CD4-positive, alpha-beta T cell treated with Interferon alpha-2 for 1 hour (primary cell): ENCODE results near the gene THYN1.
A peak's percentile ranks its signal among the peaks of the same experiment; 100 is the strongest.
"Not testable (repeated sequence)": the region's sequence is repeated elsewhere in the genome, so short reads cannot be mapped to it uniquely, and the experiment has no call there.

ENCODE experiments used
- DNase-seq, 2 donors: peaks; one replicate each; pipeline ENCODE4 v3.0.0-alpha.2; 2020 to 2022

Gene THYN1

DNA sequence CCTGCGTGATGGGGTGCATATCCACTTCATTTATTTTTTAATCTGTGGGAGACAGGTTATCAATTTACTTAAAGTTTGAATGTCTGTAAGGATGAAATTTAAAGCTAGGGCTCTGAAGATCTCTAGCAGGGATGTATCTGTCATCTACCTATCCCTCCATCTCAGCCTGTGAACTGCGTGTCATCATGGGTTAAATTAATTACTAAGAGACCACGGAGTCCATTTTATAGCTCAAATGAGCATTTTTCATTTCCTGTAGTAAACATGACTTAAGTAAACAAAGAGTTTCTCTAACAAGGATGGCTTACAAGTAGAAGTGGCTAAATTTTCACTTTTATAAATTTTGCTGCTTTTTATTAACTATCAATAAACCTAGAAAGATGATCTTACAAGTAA lies 20.2 kb upstream of the THYN1 start:
- no peak for DNase-seq

DNA sequence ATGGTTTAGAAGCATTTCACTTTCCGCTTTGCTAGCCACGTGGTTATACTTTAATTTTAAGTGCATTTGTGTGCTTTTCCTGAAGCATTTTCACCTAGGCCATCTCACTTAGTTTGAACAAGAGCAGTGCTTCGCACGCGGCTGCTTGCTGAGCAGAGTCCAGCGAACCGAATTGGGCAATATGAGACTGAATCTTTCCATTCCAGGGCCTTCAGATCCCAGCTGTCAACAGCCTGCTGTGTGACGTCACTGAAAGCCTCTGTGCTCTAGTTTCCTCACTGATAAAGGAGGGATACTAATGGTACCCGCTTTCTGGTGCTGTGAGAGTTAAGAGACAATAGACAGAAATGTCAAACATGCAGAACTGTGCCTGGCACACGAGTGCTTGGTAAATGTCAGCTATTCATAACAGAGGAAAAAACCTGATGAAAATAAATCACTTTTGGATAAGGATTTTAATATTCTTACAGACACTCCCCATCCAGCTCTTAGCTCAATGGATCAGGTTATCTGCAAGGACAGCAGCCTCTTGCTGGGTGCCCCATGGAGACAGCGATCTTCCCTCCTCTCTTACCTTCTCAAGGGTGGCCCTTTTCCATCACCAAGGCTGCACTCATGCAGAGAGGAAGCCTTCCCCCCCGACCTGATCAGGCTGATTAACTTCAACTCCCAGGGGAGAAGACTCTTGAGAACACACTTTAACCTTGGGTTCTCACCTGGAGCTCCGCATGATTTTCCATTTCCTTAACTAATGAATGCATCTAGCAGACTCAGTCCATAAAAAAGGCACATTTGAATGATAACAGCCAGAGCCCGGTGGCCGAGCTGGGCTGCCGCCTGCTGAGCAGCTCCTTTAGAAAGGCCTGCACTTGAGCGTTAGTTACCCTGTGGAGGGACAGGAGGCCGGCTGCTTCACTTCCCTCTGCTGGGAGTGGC lies 19.5 kb upstream of the THYN1 start:
- DNase-seq = no peak

DNA sequence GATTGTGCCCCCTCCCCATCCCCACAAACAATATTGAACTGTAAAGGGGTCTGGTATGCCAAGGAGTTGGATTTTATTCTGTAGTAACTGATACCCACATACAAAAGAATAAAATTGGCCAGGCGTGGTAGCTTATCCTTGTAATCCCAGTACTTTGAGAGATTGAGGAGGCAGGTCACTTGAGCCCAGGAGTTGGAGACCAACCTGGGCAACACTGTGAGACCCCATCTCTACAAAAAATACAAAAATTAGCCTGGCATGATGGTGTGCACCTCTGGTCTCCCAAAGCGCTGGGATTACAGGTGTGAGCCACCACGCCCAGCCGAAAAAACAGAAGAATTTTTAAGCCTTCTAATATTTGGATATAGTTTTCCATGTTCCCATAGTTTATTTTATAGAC lies 18.8 kb upstream of the THYN1 start:
- DNase-seq = no peak

DNA sequence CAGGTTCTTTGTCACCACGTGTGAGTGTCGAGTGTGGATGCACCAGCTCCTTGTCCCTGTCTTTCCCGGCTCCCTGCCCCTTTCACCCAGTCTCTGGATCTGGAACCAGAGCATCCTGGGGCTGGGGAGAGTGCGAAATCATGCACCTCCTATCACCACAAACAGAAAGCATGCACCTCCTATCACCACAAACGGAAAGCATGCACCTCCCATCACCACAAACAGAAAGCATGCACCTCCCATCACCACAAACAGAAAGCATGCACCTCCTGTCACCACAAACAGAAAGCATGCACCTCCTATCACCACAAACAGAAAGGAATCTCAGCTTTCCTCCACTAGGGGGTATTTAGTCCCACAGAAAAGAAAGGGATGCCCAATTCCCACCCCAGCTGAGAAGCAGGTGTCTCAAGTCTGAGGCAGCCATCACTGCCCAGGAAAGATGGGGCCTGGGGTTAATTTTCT lies 17.1 kb upstream of the THYN1 start:
- DNase-seq = peak in 1 of 2 donors; percentile 61

DNA sequence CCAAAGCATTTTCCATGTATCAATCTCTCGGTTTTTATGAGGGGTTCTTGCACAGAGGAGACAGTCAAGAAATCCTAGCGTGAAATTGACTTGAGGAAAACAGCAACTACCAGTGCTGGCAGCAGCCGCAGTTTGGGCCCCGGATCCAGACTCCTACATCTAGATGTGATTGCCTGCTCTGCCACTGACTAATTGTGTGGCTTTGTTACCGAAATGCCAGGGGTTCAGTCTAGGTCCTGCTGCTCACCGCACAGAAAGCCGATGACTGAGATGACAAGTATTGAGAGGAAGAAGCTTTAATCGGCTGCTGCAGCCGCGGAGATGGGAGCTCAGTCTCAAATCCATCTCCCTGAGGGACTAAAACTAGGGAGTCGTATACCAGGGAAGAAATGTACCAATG lies 14.8 kb upstream of the THYN1 start:
- DNase-seq = no peak

DNA sequence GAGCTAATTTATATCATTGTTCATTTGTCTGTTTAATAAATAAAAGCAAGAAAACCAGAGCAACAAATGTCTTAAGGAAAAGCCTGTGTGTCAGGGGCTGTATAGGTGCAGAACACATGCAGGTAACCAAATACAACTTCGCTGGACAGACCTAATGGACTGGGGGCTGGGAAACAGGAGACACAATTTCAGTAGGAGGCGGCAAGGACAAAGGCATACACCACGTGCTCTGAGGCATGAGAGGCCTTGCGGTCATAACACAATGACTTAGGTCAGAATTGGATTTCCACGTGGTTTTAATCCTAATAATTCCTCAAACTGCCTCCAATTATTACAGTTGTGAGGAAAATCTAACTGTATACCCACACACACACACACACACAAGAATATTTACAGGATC lies 14.3 kb upstream of the THYN1 start:
- no peak for DNase-seq

DNA sequence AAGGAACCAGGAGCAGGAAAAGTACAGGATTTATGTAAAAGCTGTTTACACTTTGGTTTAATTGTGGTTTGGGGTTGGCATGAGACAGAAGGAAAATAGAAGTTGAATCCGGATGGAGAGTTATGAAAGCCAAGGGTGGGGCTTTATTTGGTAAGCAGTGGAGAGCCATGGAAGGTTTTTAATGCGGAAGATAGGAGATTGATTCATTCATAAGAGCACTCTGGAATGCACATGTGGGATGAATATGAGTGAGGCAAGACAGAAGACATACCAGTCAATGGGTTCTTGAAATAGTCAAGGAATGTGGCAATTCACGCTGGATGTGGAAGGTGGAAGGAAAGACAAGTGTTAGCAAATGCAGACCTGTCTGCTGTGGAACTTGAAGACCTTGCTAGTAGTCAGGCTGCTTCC lies 13.7 kb upstream of the THYN1 start:
- DNase-seq = no peak

DNA sequence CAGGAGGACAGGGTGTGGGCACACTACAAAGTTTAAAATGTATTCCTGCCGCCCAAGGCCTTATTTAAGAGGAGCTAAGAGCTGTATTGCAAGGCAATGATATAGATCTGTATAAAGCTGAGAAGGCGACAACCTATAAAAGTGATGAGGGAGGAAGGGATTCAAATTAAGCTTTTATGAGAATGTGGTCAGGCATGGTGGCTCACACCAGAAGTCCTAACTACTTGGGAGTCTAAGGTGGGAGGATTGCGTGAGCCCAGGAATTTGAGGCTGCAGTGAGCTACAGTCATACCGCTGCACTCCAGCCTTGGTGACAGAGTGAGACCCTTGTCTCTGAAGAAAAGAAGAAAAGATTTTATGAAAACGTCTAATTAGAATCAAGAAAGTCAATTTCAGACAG lies 13.3 kb upstream of the THYN1 start:
- DNase-seq = no peak

DNA sequence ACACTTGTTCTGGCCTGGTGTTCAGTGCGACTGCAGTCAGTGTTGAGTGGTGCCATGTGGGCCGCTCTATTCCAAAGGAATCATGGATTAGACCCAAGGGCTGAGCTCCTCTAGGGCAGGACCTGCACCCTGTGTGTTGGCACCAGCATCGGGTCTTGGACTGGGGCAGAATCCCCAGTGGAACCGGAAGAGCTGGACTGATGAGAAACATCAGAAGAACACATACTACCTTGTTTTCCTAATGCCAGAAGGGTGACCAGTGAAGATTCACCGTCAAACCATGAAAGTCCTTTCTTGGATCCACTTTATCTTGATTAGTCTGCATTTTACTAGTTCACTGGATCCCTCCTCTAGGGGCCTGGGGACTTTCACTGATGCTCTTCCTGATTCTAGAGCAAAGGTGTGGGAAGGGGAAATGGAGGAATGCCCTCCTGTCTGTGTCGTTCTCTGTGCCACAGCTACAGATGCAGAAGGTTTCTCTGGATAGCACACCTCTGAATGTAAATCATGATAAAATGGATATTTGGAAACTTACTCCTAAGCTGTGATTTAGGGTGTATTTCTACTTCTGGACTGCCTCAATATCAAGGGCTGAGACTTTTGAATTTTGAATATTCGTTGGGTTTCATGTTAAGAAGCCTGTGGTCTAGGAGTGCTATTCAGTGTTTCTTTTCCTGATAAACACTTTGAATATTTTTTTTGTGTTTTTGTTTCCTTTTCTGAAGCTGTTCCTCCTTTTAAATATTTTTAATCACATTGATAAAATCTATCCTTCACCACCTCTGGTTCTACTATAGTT lies 12.0 kb upstream of the THYN1 start:
- no peak for DNase-seq

DNA sequence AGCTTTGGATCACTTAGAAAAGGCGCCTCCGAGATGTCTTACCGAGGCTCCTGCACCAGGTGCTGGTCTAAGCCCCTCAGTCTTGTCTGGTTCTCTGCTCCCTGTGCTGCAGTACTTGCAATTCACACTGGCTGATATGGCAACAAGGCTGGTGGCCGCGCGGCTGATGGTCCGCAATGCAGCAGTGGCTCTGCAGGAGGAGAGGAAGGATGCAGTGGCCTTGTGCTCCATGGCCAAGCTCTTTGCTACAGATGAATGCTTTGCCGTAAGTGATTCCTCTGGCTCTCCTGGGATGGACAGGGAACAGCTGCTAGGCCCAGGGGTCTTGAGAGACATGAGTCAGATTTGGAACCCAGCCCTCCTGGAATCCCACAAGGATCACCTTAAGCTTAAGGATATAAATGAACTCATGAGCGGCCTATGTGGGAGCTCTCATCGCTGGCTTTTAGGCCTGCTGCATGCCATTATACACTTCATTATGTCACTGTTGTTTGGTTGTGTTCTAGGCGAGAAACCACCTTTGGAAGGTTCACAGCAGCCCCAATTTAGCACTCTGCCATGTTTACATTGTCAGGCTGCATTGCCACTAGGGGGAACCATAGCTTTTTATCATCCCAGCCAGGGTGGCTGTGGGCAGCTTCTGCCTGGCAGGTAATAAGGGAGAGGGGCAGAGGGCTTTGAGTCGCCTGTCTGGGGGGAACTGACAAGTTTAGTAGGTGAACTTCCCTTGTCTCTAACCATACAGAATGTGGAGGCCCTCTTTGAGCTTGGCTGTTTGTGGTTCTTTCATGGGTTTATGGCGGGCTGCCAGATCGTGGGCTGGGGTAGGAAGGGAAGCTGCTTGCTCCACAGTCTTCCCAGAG lies 8.7 kb upstream of the THYN1 start:
- peak; percentile 22 to 60 for DNase-seq

DNA sequence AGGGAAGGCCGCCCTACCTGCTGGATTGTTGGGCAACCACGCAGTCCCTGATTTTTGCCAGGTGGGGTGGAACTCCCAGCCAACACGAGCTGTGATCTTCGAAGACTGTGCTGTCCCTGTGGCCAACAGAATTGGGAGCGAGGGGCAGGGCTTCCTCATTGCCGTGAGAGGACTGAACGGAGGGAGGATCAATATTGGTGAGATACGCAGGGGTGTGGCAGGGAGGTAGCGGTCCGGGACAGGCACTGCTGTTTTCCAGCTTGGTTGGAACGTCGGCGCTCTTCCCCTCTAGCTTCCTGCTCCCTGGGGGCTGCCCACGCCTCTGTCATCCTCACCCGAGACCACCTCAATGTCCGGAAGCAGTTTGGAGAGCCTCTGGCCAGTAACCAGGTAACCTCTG lies 7.8 kb upstream of the THYN1 start:
- DNase-seq = no peak

DNA sequence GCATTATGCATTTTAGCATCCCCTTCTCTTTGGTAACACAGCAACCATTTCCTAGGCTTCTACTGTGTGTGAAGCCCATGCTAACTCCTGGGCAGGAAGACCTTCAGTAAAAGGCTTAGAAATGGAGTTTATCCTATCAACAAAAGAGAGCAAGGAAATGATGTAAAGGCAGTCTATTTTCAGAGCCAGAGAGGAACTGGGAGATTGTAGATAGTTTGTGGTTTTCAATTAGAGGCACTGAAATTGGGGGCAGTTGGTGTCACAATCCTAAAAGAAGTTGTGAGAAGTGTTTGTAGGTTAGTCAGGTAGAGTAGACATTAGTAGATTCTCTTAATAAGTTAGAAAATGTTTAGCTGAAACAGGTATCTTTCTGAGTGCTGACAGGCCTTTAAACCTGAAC lies 7.4 kb upstream of the THYN1 start:
- no peak for DNase-seq

DNA sequence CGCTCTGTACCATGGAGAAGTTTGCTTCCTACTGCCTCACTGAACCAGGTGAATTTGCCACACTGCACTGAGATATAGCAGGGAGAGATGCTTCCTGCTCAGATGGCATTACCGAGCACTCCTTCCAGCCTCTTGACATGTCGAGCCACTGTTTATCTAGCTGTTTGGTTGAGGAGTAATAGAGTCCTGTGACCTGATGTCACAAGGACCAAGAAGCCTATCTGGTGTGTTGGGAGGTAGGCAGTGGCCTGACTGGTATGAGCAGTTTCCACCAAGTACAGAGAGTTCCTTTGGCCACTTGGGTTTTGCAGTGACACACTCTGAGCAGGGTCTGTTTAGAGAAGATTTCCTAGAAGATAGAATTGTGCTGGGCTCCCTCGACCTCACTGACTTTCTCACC lies 5.4 kb upstream of the THYN1 start:
- DNase-seq = no peak

DNA sequence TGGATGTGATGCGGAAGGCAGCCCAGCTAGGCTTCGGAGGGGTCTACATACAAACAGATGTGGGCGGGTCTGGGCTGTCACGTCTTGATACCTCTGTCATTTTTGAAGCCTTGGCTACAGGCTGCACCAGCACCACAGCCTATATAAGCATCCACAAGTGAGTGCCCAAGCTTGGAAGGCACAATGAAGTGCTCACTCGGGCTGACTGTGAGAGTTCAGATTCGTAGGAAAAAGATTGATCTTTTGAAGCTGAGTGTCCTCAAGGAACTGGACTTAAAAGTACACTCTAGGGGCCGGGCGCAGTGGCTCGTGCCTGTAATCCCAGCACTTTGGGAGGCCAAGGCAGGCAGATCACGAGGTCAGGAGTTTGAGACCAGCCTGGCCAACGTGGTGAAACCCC lies 3.9 kb upstream of the THYN1 start:
- DNase-seq = no peak

DNA sequence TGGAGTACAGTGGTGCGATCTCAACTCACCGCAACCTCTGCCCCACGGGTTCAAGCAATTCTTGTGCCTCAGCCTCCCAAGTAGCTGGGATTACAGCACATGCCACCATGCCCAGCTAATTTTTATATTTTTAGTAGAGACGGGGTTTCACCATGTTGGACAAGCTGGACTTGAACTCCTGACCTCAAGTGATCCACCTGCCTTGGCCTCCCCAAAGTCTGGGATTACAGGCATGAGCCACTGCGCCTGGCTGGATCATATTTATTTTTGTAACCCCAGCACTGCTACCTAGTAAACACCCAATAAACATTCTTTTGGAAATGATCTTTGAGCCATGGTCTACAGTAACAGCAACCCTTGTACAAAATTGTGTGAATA lies 2.0 kb upstream of the THYN1 start:
- DNase-seq = not testable (repeated sequence)

DNA sequence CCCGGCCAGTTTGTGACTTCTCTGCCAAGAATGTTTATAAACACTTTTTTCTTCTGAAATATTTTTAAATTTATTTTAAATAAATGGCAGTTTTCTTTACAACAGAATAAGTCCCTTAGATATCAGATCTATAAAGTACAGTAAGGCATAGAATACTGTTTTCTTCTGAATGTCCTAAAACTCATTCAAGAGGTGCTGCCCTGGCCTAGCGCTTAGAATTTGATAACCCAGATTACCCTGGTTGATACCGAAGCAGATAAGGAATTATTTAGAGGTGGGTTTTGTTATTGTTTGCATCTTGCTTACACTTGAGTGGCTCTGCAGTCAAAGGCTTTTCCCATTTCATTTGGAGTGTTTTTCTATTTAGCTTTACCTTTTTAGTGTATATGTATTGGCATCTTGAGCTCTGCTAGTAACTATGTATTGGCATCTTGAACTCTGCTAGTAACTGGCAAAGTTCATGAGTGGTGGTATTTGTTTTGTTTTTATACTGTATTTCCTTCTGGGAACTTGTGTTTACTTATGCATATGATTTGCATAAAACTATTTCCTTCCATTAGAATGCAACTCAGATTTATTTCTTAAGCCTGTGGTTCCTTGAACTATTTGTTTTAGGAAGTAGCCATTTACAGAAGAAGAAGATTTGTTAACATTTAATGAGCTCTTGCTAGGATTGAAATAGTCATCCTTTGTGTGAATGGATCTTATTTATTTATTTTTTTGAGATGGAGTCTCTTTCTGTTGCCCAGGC lies 1.5 kb upstream of the THYN1 start:
- no peak for DNase-seq

DNA sequence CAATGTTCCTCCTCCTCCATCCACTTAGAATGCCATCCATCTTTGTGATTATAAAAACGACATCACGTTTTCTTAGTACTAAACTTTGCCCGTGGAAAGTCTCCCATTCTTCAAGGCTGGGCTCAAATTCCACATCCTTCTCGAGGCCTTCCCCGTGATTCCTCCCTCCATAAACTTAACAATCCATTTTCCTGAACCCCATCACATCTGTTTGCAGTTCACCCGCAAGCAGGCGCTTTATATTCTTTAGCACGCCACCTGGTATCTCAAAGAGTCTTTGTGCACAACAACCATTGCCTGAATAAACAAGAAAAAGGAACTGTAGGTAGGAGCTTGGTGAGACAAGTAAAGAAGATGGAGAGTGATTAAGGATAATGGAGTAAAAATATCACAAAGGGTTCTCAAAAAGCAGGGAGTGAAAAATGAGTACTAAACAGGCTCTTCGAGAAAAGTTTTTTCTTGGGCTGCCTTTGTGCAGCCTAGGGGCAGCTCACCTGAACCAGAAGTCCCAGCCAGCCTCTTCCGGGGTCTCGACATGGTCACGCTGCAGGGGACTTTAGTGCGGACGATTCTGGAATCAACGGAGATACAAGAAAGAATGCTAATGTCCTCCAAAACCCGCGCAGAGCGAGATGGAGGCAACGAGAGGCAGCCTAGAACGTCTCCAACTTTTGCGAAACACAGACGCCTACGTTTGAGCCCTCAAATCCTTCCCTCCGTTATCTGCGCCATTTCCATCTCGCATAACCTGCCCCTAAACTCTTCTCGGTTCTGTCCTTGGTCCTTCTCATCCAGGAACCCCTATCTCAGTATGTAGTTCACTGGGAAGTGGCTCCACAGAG lies 585 bp downstream of the THYN1 start:
- DNase-seq = no peak

DNA sequence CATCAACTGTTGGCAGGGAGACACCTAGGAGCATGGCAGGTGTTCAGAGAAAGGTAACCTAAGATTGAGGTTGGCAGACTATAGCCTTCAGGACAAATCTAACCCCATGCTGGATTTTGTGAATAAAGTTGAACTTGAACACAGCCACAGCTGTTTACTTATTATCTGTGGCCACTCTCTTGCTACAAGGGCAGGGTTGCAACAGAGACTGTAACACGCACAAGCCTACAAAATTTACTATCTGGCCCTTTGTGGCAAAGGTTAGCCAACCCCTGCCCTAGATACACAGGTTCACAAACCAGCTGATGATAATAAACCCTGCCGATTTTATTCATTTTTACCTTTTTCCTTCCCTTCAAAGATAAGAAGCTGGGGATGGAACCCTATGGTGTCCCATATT lies 2.5 kb downstream of the THYN1 start:
- no peak for DNase-seq

DNA sequence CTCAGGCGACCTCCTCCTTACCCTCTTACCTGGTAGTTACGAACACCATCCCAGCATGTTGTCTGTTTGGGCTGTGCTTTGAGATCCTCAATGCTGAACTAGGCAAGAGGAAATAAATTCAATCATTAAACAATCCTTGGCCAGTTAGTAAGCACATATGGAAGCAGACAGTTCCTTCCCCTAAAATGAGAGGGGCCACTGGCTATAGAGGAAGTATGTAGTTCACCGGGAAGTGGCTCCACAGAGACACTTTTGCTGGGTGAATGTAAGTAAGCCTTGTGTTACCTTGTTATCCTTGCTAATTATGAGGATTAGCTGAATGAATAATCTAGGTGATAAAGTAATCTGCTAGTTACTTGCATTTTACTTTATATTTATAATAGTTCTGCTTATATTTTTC lies 2.9 kb downstream of the THYN1 start:
- DNase-seq = no peak

DNA sequence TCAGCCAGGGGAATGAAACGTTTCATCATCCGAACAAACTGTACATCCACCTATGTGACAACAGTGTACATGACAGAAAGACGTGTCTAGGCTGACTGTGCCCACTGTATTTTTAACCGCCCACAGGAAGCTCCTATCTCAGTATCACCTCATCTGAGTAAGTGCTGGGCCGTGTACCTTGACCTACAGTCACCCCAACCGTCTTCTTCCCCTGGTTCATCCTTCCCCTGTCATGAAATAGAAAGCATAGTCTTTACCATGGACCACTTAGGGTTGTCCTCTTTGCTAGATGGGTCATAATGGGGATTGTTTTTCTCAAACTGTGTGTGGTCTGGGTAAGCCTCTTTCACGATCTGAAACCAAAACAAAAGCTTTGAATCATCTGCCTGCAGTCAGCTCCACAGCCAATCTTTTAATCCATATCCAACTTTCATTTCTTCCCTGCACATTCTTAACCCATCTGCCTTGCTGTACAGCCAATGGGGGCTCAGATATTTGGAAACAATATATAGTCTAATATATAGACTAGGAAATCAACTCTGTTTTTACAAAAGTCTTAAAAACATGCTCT lies 4.2 kb downstream of the THYN1 start:
- no peak for DNase-seq

DNA sequence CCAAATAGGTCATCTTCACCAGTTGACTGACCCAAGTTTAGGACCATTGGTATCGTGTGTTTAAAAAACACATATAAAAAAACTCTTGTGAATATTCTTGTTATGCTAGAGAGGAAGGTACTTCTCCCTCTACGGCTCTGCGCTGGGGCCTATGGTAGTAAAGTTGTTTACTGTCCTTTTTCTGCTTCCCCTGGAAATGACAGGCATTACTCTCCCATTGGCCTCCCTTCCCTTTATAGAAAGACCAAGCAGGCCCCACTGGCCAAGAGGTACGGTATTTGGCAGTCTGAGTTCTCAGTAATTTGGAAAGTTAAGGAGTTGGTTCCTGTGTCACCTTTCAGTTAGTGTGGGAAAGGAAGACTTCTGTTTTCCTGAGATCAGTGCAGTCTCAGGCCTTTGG lies 6.5 kb downstream of the THYN1 start:
- no peak for DNase-seq
